CD4-positive, alpha-beta T cell treated with Interleukin-15 for 4 hours (primary cell): ENCODE measurements around the gene OGA.

Source experiments
- DNase-seq: peaks from one replicate; pipeline ENCODE4 v3.0.0-alpha.2; 2020; ENCODE audit warnings: low spot score

Gene OGA

GRCh38 chr10:101759309-101760247 lies 58.7 kb downstream of the OGA start:
- DNase-seq: no peak

DNA sequence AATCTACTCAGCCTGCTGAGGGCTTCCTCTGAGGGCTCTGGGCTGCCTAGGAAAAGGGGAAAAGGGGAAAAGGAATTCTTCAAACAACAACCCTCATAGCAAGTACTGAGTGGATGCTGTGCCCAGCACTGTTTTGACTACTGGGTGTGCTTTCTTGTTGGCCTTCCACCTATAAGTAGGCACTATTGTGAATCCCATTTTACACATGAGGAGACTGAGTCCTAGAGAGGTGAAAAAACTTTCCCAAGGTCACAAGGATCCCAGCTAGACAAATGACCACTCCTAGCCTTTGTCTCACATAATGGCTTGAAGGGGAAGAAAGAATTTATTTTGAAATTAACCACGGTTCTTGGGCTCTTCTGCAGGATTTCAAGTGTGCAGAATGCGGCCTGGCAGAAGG lies 59.4 kb downstream of the OGA start:
- no peak for DNase-seq

GRCh38 chr10:101752241-101752640 lies 66.0 kb downstream of the OGA start:
- no peak for DNase-seq

- DNase-seq: no peak
Measured at GRCh38 chr10:101749047-101750016, 68.9 kb downstream of the OGA start.

DNA sequence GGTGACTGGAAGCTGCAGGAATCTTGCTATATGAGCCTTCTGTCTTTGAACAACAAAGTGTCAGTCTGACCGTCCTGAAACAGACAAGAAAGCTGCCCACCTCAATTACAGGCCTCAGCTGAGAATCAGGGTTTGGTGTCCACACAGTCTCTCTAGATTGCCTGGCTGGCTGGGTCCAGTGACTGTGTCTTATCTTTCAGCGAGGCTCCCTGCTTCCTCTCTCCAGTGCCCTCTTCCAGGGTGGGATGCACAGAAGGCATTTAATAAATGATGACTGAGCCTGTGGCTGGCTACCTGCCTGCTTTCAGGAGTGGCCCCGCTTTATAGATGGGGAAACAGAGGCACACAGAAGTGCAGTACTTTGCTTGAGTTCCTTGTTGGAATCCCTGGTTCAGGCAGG lies 69.7 kb downstream of the OGA start:
- no peak for DNase-seq

DNA sequence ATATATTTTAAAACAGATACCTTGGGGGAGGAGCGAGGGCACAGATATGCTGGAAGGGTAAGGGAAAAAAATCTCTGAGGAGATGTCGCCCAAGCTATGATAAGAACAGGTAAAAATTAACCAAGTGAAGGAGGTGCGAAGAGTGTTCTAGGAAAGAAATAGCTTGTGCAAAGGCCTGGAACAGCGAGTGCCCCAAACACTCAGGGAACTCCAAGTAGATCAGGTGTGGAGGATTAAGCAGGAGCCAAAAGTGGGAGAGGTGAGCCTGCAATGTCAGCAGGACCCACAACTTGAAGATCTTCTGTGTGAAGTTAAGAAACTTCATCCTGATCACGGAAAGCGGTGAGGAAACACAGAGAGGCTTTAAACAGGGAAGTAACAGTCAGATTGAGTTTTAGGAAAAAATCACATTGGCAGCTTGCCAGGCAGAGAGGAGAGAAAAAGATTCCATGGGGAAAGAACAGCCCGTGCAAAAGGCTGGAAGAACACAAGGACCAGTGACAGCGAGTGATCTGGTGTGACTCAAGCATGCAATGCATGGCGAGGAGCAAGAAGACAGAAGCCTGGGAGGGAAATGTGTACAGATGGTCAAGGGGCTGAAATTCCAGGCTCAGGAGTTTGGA lies 73.1 kb downstream of the OGA start:
- no peak for DNase-seq

DNA sequence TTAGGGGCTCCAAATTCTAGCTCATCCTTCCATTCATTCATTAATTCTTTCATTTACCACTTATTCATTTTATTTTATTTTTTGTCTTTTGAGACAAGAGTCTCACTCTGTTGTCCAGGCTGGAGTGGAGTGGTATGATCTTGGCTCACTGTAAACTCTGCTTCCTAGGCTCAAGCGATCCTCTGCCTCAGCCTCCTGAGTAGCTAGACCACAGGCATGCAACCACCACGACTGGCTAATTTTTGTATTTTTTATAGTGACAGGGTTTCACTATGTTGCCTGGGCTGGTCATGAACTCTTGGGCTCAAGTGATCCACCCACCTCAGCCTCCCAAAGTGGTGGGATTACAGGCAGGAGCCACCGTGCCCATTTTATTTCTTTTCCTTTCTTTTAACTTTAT lies 74.0 kb downstream of the OGA start:
- no peak for DNase-seq

DNA sequence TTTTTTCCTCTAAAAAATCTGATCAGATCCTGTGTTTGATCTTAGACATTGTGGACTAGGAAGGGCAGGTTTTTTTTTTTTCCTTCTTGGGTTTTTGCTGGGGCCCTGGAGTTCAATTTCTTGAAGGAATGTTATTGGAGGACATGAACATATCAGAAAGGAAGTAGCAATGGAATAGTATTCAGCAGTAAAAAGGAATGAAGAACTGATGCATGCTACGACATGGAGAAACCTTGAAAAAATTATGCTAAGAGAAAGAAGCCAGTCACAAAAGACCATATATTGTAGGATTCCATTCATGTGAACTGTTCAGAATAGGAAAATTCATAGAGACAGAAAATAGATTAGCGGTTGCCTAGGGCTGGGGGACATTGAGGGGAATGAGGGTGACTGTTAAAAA lies 76.3 kb downstream of the OGA start:
- DNase-seq: no peak

DNA sequence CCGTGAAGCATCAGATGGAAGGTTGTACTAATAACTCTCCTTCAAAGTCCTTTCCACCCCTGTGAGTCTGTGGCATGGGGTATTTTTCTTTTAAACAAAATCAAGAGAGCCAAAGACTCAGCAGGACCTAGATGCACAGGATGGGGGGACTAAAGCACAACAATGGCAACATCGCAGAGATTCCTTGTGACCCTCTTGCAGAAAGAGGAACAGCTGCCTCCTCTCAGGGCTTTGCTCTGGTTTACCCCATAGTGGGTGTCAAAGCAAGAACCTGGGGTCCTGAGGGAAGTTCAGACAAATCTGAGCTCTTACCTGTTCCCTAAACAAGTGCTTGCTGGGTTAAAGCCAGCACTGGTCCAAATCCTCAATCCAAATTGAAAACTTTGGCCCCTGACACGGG lies 81.6 kb downstream of the OGA start:
- no peak for DNase-seq
